ENCODE results near the gene PTK7.
"Not testable (repeated sequence)": the region's sequence is repeated elsewhere in the genome, so short reads cannot be mapped to it uniquely, and the experiment has no call there.

Gene PTK7

GRCh38 chr6:43054206-43054943 is 21.7 kb upstream of the PTK7 start:
- DNase-seq = no peak

- DNase-seq = no peak
These were observed 20.1 kb upstream of the PTK7 start for GRCh38 chr6:43055966-43056365.

GRCh38 chr6:43058531-43058930 is 17.6 kb upstream of the PTK7 start:
- no peak for DNase-seq

- peak; percentile 98 for DNase-seq
These were observed 16.7 kb upstream of the PTK7 start, which contains the start of the genes KLC4 and MRPL2 for GRCh38 chr6:43059168-43060033. Gene KLC4, plus strand, starts transcription at chr6:43059631. Its CDS starts 1,705 bp downstream, at chr6:43061336. Gene MRPL2, minus strand, starts transcription at chr6:43059434. Its CDS starts 53 bp downstream, at chr6:43059381.

GRCh38 chr6:43060034-43060754 is 15.9 kb upstream of the PTK7 start:
- no peak for DNase-seq

GRCh38 chr6:43060755-43061633 is 15.1 kb upstream of the PTK7 start:
- no peak for DNase-seq

- DNase-seq = no peak
These were observed 14.3 kb upstream of the PTK7 start for GRCh38 chr6:43061861-43062260.

- DNase-seq = no peak
These were observed 13.3 kb upstream of the PTK7 start for GRCh38 chr6:43062818-43063217.

GRCh38 chr6:43070028-43070632 is 6.0 kb upstream of the PTK7 start:
- DNase-seq = peak; percentile 28

- DNase-seq = no peak
These were observed 1.1 kb upstream of the PTK7 start for GRCh38 chr6:43074847-43075669.

- DNase-seq = no peak
These were observed 584 bp downstream of the PTK7 start for GRCh38 chr6:43076464-43077332.

GRCh38 chr6:43077333-43077809 is 1.3 kb downstream of the PTK7 start:
- DNase-seq = no peak

- DNase-seq = no peak
These were observed 1.9 kb downstream of the PTK7 start for GRCh38 chr6:43077981-43078511.

GRCh38 chr6:43078691-43079090 is 2.6 kb downstream of the PTK7 start:
- no peak for DNase-seq

GRCh38 chr6:43081043-43081442 is 4.9 kb downstream of the PTK7 start:
- no peak for DNase-seq

- DNase-seq = not testable (repeated sequence)
These were observed 5.8 kb downstream of the PTK7 start for GRCh38 chr6:43081922-43082321.

GRCh38 chr6:43082806-43083655 is 6.9 kb downstream of the PTK7 start:
- no peak for DNase-seq

GRCh38 chr6:43086022-43086658 is 10.0 kb downstream of the PTK7 start:
- DNase-seq = peak; percentile 25

Data from activated CD4-positive, alpha-beta T cell treated with anti-CD3 and anti-CD28 coated beads for 48 hours (primary cell).